HG03095 (cell line): ENCODE results near the gene RNF11.

Source experiments
- ATAC-seq: cut with Tn5 transposase; IDR thresholded peaks from one replicate; pipeline ENCODE4 v1.9.1; 2021; ENCODE audit warnings: moderate library complexity; ENCODE audit not compliant: unreplicated experiment

The RNF11 gene

DNA sequence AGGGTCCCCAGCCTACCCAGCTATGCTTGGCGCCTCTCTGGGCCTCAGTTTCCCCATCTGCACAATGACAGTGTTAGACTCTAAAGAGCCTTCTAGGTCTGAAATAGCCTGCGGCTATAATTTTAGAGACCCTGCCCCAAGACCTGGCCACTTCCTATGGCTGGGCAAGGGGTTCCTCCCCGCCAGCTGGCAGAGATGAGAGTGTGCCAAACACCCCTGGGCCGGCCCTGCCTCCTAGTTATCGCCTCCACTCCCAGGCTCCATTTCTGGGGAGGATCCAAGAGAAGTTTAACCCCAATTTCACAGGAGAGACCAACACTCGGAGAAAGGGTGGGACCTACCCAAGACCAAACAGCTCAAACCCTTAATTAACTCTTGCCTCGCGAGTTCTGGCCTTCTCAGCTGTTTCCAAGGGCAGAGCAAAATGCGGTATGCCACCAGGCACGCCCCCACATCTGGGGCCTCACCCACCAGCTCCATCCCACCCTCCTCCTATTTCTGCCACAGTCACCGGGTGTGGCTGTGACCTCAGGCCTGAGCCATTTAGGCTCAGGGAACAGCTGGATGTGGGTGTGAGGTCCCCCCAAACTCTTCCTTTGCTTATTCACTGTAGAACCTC is 58.6 kb downstream of the RNF11 start:
- no peak for ATAC-seq

- no peak for ATAC-seq
Measured at GRCh38 chr1:51295926-51296325, 59.9 kb downstream of the RNF11 start.

- peak; percentile 62 for ATAC-seq
Measured at GRCh38 chr1:51296383-51297357, 60.6 kb downstream of the RNF11 start.

GRCh38 chr1:51297401-51298321 is 61.6 kb downstream of the RNF11 start:
- ATAC-seq = no peak

GRCh38 chr1:51298322-51298705 is 62.2 kb downstream of the RNF11 start:
- ATAC-seq = no peak

GRCh38 chr1:51299185-51299885 is 63.3 kb downstream of the RNF11 start:
- no peak for ATAC-seq

DNA sequence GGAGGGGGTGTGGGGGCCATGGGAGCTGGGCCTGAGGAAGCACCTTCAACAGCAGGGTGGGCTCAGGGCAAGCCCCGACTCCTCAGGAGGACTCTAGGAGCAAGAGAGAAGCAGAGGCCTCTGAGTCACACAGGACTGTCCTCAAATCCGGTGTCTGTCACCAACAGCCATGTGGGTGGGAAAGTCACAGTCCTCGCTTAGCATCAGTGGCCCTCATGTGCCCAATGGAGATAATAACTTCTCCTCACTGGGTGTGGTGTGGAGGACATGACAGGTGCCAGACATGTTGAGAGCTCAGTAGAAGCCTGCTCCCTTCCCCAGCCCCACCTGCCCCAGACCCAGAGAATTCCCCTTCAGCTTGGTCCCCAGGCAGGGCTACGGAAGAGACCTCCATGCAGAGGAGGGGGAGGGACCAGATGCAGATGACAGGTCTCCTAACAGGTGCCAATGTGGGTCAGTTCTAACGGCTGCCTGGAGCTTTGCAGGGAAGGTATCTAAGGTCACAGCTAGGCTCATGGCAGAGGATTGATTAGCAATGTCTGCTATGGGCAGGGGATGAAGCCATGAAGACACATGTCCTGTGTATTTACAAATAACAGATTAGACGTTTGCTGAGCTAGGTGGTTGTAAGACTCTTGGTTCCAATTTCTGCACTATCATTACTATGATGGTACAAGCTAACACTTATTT is 64.1 kb downstream of the RNF11 start:
- no peak for ATAC-seq

DNA sequence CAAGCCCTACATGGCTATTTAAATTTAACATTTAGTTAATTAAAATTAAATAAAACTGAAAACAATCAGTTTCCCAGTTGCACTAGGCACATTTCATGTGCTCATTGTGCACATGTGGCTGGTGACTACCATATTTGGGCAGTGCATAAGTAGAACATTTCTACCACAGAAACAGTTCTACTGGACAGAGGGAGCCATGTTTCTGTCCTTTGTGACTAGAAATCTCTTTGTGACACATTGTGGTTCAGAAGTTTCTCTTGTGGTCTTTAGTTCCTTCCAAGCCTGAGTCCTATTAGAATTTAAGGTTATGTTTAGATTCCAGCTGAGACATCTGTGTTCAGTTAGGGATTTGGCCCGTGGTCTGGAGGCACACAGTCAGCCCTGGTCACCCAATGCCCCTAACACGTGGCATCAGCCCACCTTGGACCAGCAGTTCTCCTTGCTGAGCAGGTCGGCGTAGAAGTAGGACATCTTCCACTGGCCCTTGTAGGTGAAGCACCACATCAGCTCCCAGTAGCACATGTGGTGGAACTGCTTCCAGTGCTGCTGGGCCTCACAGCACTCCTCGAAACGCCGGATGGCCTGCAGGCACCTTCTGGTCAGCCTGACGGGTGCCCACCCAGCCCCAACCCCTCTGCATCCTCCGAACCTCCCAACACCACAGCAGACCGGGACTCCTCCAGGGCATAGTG is 65.2 kb downstream of the RNF11 start:
- no peak for ATAC-seq

DNA sequence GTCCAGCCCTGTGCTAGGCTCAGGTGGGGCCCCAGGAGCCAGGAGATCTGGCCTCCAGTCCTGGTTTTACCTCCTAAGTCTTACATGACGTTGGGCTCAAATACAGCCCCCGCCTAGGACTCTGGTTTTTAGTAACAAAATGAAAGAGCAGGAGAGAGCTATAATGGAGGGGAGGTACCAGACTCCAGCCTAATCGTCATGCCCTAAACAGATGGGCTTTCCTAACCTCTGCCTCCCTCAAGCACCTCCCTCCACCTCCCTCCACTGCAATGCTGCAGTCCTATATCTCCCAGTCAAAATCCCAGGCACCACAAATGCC is 65.7 kb downstream of the RNF11 start:
- no peak for ATAC-seq

GRCh38 chr1:51302270-51302669 is 66.2 kb downstream of the RNF11 start:
- ATAC-seq = no peak

- no peak for ATAC-seq
Measured at GRCh38 chr1:51302746-51303145, 66.7 kb downstream of the RNF11 start.

GRCh38 chr1:51303315-51303714 is 67.2 kb downstream of the RNF11 start:
- ATAC-seq = no peak

DNA sequence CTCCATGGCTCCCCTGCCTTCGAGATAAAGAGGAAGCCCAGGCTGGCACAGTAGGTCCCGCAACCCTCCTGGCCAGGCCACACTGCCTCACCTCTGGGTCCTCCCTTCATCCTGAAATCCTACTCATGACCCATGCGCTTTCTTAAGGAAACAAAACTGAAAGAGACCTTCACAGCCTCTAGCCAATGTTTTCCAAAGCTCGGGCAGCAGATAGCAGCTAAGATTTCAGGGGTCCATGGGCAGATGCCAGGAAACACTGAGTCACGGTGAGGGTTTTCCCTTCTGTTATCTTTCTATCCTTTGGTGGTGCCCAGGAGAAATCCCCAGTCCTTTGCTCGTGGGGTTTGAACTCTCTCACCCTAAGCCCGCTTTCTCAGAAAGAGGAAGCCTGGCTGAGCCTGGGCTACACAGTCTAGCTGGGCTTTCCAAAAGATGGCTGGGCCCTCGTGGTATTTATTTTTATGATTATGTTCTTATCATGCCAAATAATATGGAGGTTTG is 67.7 kb downstream of the RNF11 start:
- no peak for ATAC-seq

- ATAC-seq = no peak
Measured at GRCh38 chr1:51304360-51304759, 68.3 kb downstream of the RNF11 start.

DNA sequence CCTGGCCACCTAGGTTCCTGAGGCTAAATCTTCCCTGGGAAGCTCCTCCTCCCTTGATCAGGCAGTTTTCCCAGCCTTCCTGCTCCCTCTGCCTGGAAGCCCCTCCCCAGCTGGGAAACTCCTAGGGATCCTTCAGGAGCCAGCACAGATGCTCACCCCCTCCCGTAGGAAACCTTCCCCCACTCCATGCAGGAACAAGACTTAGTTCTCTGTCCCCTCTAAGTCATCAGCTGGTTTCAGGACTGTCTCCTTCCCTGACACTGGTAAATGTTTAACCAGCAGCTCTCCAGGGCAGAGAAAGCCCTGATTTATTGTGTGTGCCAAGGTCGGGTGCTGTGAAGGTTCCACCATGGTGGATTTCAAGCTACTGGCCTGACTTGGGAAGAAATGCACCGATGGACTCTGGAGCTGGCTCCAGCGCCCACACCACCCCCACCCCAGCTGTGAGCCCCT is 69.3 kb downstream of the RNF11 start:
- no peak for ATAC-seq

GRCh38 chr1:51306950-51307349 is 70.9 kb downstream of the RNF11 start:
- ATAC-seq = no peak

- no peak for ATAC-seq
Measured at GRCh38 chr1:51308636-51309035, 72.6 kb downstream of the RNF11 start.

DNA sequence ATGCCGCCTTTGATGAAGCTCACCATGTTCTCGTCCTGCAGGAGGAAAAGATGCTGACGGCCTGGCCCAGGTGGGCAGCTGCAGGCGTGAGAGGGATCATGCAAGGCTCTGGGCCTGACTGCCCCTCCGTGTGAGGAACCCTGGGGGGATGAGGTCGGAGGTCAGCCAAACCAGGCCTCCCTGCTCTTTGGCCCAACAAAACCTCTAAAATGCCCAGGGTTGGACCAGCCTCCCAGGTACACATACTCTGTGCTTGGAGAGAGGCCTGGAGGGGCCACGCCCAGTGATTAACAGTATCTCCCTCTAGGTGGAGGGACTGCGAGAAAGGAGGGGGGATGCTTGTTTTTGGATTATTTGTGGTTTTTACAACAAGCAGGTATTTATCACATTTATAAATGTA is 73.2 kb downstream of the RNF11 start:
- no peak for ATAC-seq

GRCh38 chr1:51310871-51311613 is 75.0 kb downstream of the RNF11 start:
- no peak for ATAC-seq
